GM18858 (cell line): ENCODE measurements around the gene KLK8.

ENCODE experiments used
- ATAC-seq: cut with Tn5 transposase; IDR thresholded peaks from one replicate; pipeline ENCODE4 v1.9.1; 2021; ENCODE audit not compliant: unreplicated experiment

Gene KLK8

DNA sequence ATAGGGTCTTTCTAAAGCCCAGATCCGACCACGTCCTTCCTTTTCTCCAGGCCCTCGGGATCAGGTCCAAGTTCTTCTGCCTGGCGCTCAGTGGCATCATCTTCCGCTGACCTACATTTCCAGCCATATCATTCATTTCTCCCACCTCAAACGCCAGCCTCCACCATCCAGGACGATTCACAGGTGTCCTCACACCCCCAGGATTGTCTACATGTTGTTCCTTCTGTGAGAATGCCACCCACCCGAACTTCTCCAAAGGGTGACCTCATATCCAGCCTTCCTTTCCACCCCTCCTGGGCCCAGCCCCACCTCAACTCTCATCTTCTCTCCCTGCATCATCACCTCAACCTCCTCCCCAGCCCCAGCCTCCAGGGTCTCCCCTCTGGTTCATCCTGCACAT is 43.8 kb downstream of the KLK8 start:
- no peak for ATAC-seq

DNA sequence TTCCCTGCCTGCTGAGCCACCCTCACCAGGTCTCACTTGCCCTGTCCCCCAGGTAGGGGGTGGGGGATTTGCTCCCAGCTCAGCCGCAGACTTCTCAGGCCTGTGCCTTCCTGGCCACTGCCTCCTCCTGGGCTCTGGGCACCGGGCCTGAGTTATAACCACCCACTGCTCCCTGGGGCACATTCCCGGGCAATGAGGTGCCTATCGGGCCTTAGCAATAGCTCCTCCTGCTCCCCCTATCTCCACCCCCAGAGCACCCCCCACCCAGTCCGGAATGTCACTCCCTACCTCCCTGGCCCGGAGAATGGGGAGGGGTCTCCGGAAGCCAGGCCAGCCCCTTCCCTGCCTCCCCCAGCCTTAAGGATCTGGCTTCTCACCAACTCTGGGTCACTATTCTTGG is 48.5 kb downstream of the KLK8 start, which contains the start of gene KLK5:
TSS of gene KLK5 (minus strand) at position 129 of the 400 bp plus-strand sequence. CDS start 381 bp downstream, outside the sequence.
- ATAC-seq = no peak

DNA sequence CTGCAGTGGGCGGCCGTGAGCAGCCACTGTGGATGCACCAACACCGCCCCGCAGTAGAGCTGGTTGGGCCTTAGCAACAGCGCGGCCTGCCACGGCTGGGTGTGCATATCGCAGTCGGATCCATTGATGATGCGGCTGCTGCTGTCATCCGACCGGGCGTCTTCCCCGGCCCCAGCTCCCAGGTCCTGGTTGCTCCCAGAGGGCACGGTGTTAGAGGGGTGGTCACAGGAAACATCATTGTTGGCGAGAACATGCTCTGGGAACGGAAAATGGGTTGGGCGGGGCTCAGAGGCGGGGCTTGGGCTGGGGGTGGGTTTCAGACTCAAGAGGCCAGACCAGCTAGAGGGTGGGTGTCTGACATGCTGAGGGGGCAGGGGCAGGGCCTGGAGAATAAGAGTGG is 51.5 kb downstream of the KLK8 start:
- no peak for ATAC-seq

DNA sequence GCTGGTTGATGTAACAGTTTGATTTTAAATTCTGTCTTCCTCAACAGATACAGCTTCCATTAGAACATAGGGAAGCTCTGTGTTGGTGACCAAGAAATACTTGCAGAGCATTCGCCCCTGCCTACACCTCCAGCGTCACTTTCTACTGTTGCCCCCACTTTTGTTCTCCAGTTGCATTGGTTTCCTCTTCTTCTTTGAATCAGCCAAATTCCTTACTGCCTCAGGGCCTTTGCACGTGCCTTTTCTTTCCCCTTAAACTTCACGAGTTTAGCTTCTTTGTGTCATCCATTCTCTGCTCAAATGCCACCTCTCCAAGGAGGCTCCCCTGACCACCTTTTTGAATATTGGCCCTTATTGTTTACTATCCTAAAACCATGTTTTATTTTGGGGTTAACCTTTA is 54.3 kb downstream of the KLK8 start:
- ATAC-seq = no peak
